HG03159 (cell line): Measurements from ENCODE around the gene SCNN1A.
A peak's percentile ranks its signal among the peaks of the same experiment; 100 is the strongest.

ENCODE experiments used
- ATAC-seq: cut with Tn5 transposase; IDR thresholded peaks from one replicate; pipeline ENCODE4 v1.9.1; 2021; ENCODE audit warnings: mild to moderate bottlenecking, moderate library complexity; ENCODE audit not compliant: unreplicated experiment

Gene SCNN1A

DNA sequence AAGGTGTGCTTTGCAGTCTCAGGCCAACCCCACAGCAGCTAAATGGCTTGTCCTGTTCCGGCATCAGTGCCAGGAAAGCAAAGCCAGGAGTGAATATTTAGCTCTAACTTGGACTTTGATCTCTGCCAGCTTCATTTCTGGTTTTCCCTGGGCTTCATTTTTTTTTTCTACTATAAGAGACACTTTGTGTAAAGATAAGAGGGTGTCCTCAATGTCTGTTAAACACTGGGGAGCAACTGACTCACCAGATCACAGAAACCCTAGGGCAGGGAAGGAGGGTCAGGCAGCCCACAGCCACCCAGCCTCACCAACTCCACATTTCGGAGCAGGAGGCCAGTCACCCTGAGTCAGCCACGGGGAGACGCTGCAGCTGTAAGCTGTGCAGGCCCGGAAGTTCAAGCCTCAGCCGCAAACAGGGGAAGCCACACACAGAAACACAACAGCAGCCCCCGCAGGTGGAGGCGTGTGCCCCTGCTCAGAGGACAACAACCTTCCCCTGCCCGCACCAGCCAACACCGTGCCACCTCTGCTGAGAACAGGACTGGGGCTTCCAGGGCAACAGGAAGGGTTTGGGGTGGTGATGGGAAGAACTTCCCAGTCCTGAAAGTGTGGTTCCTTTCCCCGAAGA, 39.8 kb downstream of the SCNN1A start:
- peak; percentile 69 for ATAC-seq

DNA sequence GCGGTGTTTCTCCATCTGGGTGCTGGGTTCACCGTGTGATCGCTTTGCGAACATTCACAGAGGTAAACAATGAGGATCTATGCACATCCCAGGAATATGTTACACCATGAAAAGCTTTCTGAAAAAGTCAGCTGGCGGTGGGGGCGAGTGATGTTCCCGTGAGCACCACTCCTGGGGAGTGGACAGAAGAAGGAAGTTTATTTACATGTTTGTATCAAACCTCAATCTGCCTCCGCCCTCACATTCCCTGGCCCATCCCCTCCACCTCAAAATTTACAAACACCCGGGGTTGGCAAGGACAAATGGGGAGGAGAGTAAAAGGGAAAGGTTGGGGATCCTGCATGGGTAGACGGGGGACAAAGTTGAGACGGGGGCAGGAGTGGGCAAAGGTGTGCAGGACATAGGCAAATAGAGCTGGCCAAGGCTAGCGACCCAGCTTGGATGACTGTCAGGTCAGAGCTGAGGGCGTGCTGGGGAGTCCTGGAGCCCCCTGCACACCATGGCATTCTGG, 40.4 kb downstream of the SCNN1A start:
- no peak for ATAC-seq

DNA sequence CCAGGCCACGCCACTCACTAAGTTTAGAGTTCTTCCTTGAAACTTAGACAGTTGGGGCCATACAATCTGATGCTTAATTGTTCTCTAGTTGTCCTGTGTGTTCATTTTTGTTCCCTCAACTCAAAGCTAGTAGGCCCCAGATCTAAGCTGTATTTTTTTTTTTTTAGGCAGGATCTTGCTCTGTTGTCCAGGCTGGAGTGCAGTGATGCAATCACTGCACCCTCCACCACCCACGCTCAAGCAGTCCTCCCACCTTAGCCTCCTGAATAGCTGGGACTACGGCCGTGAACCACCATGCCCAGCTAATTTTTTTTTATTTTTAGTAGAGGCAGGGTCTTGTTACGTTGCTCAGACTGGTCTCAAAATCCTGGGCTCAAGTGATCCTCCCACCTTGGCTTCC, 41.0 kb downstream of the SCNN1A start:
- no peak for ATAC-seq

DNA sequence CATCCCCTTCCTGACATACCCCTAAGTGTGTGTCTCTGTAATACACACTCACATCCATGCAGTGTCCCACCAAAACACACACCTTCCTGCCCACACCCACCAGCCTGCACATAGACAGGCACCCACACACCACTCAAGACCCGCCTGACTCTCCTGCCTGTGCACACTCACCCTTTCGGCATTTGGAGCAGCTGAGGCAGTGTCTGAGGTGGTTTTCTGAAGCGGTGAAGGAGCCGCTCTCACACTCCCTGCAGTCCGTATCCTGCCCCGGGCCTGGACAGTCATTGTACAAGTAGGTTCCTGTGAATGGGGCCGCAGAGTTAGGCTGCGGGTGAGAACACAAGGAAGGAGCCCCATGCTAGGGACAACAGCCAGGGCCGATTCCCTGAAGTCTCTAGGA, 41.8 kb downstream of the SCNN1A start:
- ATAC-seq, result no peak

DNA sequence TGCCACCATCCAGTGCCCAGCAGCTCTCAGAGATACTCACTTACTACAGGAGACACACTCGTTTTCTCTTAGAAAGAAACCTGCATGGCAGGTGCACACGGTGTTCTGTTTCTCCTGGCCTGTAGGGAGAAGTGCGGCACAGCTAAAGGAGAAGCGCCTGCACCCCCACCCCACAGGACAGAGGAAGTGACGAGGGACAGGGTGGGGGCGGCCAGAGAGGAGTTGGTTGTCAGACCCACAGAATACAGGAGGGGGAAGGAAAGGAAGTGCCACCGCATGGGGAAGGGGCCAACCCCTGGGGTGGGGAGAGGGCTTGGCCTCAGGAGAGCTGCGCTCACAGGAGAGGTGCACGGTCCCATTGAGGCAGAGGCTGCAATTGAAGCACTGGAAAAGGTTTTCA, 42.3 kb downstream of the SCNN1A start:
- no peak for ATAC-seq

DNA sequence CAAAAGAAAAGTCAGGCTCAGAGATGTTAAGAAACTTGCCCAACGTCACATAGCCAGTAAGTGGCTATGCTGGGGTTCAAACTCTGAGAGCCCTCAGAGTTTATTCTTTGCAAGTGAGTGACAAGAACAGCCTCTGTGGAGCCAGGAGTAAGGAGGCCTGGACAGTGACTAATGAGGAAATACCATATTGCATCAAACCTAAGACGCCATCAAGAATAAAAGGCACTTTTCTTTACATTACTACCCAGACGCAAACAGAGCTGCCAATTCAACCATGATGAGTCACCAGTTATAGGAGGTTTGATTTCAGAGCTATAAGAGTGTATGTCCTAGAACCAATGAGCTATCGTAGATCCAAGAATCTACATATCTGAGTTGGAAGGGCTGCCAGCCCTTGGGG, 42.9 kb downstream of the SCNN1A start:
- ATAC-seq, result no peak

DNA sequence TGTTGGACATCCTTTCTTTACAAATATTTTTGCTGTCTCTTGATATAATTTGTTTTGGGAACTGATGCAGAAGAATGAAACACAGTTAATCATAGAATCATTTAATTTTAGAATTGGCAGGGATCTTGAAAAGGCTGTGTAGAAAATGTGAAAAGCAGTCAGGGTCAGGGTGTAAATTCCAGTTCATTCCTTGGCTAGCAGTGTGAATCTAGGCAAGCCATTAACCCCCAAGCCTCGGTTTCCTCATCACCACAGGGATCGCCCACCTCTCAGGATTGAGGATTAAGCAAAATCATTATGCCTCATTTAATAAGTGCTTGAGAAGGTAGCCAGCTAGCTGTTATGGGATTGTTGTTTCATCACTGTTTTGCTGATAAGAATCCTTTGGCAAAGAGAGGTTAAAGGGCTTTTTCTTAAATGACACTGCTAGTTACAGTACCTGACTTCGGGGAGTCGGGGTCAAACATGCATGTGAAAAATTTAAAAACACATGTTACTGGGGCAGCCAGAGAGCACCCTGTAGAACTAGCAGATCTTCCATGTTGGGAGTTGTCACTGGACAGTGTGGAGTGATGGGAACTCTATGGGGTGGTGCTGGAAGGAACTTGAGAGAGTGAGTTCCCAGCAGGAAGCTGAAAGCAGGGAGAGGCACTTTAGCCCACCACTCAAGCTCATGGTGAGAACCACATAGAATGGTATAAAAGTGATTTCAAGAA, 44.2 kb downstream of the SCNN1A start:
- no peak for ATAC-seq

DNA sequence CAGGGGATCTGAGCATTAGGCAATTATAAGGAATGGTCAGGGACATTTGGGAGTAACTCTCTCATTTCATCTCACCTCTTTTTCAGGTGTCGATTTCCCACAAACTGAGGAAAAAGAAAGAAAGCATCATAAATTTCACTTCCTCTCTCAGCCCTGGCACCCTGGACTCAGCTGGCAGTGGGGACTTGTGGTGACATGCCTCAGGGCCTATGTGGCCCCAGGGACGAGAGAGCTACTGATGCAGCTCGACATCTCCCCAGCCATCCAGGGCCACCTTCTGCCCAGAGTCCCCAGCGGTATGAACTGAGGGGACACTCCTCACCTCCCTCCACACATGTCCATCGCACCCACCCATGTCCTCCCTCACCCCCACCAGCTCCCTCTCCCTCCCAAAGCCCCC, 45.2 kb downstream of the SCNN1A start:
- no peak for ATAC-seq

DNA sequence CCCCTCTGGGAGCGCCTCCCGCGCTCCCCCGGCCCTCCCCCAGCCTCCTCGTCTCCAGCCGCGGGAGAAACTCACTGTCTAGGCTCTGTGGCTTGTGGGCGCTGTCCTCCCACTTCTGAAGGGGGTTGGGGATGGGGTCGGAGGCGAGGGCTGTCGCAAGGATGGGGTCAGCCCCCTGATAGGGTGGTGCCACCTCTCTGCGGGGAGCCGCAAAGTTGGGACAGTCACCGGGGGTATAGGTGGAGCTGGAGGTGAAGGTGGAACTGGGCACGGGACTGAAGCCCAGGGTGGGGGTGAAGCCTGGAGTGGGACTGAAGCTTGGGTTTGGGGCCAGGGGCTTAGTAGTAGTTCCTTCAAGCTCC, 45.7 kb downstream of the SCNN1A start:
- no peak for ATAC-seq

DNA sequence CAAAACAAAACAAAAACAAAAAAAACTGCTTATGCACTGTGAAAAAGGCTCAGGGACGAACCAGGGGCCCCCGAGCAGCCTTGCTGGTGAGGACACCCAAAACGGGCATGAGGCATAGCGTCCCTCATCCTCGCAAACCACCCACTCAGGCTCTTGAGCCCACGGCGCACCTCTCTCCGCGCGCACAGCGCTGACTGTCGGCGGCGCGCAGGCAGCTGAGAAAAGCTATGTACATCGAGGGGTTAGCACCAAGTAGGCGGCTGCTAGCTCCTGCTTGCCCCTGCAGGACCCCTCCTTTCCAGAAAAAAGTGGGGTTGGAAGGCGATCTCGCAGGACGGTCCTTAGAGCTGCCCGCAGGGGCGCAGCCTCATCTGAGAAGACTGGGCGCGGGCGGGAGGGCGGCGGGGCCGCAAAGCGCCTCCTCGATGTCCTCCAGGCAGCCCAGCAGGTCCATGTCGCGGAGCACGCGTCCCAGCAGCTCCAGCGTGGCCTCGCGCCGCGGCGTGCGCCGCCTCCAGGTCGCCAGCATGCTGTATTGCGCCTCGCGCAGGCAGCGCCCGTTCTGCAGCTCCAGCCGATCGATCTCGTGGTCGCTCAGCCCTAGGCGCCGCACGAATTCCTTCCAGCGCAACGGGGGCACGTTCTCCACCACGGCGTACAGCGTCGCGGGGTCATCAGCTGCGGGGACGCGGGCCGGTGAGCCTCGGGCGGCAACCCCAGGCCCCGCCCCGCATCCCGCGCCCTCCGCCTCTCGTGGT, 46.2 kb downstream of the SCNN1A start:
- no peak for ATAC-seq

DNA sequence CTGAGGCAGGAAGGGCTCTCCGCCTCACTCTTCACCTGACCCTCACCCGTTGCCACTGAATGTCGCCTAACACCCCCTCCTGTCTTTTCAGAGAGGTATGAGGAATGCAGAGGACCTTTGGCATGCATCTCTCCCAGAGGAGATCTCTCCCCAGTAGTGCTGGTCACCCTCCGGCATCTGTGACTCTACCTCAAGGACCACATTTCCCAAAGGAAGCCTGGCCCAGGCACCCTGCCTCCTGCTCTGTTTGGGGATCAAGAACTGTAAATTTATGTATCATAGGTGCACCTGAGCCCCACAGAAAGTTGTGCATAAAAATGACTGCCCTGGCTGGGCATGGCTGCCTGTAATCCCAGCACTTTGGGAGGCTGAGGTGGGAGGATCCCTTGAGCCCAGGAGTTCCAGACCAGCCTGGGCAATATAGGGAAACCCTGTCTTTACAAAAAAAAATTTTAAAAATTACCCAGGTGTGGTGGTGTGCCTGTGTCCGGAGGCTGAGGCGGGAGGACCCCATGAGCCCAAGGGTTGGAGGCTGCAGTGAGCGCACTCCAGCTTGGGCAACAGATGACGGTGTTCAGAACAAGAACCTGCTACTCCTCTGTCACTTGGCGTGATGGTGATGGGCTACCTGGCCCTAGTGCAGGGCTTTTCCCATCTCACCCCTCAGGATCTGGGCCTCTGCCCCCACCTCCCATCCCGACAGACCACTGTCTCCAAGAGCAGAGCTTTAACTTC, 47.2 kb downstream of the SCNN1A start:
- no peak for ATAC-seq

DNA sequence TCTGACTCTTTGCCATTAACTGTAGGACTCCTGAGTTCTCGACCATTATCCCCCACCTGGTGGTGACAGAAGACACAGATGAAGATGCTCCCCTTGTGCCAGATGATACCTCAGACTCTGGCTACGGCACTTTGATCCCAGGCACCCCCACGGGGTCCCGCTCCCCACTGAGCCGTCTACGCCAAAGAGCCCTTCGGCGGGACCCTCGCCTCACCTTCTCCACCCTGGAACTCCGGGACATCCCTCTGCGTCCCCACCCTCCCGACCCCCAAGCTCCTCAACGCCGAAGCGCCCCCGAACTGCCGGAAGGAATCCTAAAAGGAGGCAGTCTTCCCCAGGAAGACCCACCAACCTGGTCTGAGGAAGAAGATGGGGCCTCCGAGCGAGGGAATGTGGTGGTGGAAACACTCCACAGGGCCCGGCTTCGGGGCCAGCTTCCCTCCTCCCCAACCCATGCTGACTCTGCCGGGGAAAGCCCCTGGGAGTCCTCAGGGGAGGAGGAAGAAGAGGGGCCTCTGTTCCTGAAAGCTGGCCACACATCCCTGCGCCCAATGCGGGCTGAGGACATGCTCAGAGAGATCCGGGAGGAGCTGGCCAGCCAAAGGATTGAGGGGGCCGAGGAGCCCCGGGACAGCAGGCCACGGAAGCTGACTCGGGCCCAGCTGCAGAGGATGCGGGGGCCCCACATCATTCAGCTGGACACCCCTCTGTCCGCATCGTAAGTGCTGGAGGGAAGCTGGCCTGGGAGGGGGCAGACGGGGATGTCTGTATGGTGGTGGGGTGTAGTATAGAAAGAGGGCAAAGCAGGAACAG, 47.9 kb downstream of the SCNN1A start:
- ATAC-seq, result no peak

DNA sequence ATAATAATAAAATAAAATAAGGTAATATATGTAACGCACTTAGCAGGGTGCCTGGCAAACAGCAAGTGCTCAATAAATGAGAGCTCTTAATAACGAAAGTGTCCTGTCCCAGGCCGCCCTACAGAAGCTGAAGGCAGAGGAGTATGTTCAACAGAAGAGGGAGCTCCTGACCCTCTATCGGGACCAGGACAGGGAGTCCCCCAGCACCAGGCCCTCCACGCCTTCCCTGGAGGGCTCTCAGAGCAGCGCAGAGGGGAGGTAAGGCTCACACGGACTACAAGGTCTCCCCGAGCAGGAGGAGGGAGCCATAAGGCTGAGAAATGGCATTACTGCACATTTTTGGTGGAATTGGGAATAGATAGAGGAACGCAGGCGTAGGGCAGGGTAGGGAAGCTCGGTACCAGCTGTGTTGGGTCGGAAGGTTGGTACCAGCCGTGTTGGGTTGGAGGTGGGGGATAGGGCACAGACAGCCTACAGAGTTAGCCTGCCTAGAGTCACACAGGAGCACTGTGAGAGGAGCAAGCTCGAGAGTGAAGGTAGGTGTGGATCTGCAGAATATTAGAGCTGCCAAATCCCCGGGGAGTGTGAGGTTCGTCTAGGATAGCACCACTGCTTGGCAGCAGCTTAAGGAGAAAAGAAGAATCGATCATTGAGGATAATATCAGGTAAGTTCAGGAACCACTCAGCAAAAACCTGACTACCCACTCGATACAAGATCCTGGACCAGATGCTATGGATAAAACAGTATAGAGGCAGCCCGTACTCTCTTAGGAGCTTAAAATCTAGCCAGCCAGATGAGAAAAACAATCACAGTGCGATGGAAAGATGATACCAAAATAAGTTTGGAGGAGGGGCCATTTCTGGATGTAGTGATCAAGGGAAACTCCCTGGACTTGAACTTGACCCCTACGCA, 48.8 kb downstream of the SCNN1A start:
- no peak for ATAC-seq

DNA sequence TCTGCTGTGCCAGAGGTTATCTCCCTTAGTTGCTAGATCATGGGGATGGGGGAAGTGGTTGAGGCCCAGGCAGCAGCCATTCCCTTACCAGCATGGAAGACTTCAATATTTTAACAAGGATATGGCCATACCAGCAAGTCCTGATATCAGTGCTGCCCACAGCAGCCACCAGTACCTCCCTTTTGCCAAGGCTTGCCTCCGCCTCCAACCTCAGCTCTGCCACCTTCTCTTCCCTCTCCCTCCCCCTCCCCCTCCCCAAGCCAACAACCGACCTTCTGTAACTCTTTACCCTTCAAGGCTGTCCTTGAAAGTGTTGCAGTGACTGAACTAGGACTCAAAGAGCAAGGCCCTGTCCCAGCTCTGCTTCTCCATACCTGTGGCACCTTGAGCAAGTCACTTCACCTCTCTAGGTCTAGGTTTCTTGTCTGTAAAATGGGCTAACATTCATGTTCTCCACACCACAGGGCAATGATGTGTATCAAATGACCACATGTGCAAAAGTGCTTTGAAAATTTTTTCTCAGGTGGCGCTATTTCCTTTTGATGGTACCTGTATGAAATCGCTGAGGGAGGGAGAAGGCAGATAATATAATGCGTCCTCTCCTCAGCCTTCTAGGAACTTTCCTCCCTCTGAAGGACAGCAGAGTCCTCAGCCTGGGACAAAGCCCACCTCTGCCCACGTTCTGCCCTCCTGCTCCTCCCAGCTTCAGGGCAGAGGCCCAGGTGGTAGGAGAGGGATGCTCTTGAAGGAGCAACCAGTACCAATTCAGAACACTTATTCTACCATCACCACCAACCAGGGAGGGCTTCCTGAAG, 50.2 kb downstream of the SCNN1A start:
- ATAC-seq, result no peak

DNA sequence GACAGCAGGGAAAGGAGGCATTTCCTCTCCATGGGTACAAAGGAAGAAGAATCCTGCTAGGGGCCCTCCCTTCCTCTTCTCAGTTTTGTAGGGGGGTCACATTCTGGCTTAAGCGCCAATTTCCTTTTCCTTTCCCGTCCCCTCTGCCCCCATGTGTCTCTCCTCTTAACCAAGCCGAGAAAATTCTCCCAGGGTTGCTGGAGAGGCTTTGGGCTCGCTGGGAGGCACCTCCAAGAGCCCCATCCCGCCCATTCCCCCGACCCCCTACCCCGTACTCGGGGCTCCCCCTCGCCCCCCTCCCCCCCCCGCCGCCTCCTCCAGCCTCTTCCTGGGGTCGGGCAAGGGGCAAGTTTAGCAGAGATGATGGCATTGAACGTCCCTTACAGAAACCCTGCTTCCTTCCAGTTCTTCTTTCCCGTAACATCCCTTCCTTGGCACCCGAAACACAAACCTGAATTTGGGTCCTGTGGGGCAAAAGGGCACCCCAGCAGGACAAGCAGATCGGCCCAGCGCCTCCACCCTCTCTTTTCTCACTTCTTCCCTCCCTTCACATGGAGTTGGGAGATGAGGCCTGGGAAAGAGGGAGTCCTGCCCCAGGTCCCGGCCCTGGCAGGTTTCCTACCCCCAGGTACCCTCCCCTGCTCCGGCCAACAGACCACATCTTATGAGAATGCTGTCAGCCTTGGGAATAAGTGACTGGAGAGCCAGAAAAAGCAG, 51.2 kb downstream of the SCNN1A start:
- no peak for ATAC-seq

DNA sequence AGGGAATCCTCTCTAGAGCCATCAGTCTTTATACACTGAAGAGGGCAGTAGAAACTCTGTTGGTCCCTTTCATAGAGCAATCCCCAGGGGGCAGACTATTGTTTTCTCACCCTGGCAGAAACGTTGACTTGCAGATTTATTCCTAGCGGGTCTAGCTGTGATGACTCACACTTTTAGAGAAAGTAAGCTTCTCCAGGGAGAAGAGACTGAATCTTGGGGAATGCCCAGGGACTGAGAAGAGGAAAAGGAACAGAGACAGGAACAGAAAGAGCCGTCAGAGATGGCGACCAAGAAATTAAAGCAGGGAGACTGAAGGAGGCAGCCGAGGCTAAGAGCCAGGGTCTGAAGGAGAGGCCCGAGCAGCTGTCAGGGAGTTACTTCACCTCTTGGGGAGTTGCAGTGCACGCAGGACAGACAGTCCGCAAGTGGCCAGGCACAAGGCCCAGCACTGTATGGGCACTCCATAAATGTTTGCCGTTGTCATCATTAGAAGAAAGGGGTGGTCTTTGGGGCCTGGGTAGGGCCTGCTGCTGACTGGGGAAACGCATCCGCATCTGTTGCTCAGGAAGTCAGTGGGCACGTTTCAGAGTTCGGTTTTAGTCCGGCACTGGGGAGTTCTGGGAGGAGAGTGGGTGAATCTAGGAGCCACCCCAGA, 51.9 kb downstream of the SCNN1A start:
- peak; percentile 65 for ATAC-seq

DNA sequence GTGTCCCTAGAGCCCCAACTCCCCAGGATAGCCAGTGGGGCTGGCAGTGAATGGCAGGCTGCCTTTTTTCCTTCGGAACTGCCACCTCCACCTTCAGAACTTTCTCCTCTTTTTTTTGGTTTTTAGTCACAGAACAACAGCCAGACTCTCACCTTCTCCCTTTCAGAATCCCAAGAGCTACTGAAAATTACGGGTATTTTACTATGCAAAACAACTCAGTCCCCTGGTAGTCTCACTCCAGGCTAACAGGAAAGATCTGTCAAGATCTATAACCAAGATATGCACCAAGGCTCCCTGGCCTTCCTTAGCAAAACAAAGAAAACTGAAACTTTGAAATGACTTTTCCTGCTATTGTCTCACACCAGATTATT, 52.4 kb downstream of the SCNN1A start:
- peak; percentile 26 for ATAC-seq

DNA sequence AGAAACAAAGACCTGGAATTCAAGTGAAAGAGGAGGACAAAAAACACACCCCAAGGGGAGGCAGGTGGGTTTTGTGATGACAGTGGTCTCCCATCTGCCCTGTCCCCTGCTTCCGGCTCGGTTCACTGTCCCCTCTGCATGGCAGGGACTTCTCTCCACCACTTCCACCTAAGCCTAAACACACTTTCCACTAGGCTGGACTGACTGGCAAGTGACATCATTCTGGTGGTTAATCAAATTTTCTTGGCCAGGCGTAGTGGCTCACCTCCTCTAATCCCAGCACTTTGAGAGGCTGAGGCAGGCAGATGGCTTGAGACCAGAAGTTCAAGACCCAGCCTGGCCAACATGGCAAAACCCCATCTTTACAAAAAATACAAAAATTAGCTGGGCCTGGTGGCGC, 53.0 kb downstream of the SCNN1A start:
- no peak for ATAC-seq
